ENCODE results near the gene C4BPB.

GRCh38 chr1:207047505-207047904 is 41.2 kb upstream of the C4BPB start:
- TF ChIP-seq RAD21 (IDR thresholded peaks at IDR 0.05; ENCODE audit: low read length) (no peak), BHLHE40 (IDR thresholded peaks at IDR 0.05; ENCODE audit: low read depth, low read length) (no peak), CTCF (conservative IDR thresholded peaks at IDR 0.05; ENCODE audit: low read depth, low read length) (no peak), USF2 (IDR thresholded peaks at IDR 0.05; ENCODE audit: low read depth, low read length) (no peak)
